Adrenal gland (tissue), 12 donors: ENCODE results near the gene MAN1A2. TPM values are rescaled to one million over a fixed set of nuclear protein-coding genes. Genes with fewer than 3 reads are reported as not detected.

Source experiments
- DNase-seq, 7 donors: peaks; one replicate each; pipeline ENCODE4 v3.0.0-alpha.2; 2019 to 2020
- H3K27ac ChIP-seq, 5 donors: fragments of 200-600 bp; sonication (generic) in 4 of 5; 1 replicate in 3 of 5; 2 replicates in 2 of 5; pipeline versions ENCODE4 v1.5.1 to v1.8.0; 2016 to 2020; ENCODE audit warnings: mild to moderate bottlenecking in 1 of 5
- H3K27me3 ChIP-seq: fragments of 200-600 bp; 2 replicates; pipeline ENCODE4 v1.8.0; 2021
- H3K36me3 ChIP-seq, 2 donors: fragments of 200-600 bp; replicated peaks in 1 of 2; 1 replicate in 1 of 2; 2 replicates in 1 of 2; pipeline versions ENCODE4 v1.5.1 to v1.8.0; 2018 to 2022
- H3K4me1 ChIP-seq, 2 donors: fragments of 200-600 bp; replicated peaks in 1 of 2; 1 replicate in 1 of 2; 2 replicates in 1 of 2; pipeline versions ENCODE4 v1.5.1 to v1.8.0; 2018 to 2021
- H3K4me3 ChIP-seq, 4 donors: fragments of 200-600 bp; sonication (generic) in 3 of 4; one replicate each; pipeline ENCODE4 v1.5.1; 2016 to 2018
- H3K9me3 ChIP-seq, 3 donors: fragments of 200-600 bp; sonication (generic) in 1 of 3; replicated peaks in 1 of 3; 1 replicate in 2 of 3; 2 replicates in 1 of 3; pipeline versions ENCODE4 v1.5.1 to v1.8.0; 2016 to 2021
- POLR2A ChIP-seq, 2 donors: fragments of 450-650 bp; IDR thresholded peaks; one replicate each; pipeline ENCODE4 v1.6.1; 2017; ENCODE audit warnings: antibody characterized with exemption in 2 of 2, mild to moderate bottlenecking in 2 of 2, moderate library complexity in 1 of 2
- WGBS, 4 donors: extraction: QIAGEN DNeasy Blood & Tissue Kit in 2 of 4; methylation state at CpG; one replicate each; pipeline versions ENCODE4 v1.1.5 to v1.1.7; 2013 to 2017; 5-methylcytosine and 5-hydroxymethylcytosine counted together
- intact Hi-C, 2 donors: fragments of 100-400 bp; cut with DNase I; formaldehyde crosslinking; loops; one replicate each; pipeline versions ENCODE4 v1.14.1 to v1.15.0; 2022 to 2023
- polyA plus RNA-seq, 3 donors: library from polyadenylated mRNA; stranded (reverse); fragments of 200-250 nt in 2 of 3; fragments of 350-450 nt in 1 of 3; fragmentation: Illumina TruSeq in 1 of 3; extraction: RNeasy Lipid Tissue Mini Kit (QIAGEN cat#74804) in 1 of 3; gene quantifications; one replicate each; pipeline ENCODE4 v1.2.3, GENCODE V29; 2013 to 2014
- total RNA-seq, 9 donors: library from RNA; depleted of rRNA in 4 of 9; stranded (reverse); fragments of >200 nt in 4 of 9; fragments of 120-200 nt in 1 of 9; fragmentation: NEBNext Ultra II Directional in 1 of 9; extraction: Animal tissue kit (Norgen Biotek cat#: 25700) in 1 of 9; gene quantifications; one replicate each; pipeline versions ENCODE4 v1.1.0 to v1.2.4, GENCODE V29; 2013 to 2023
- TF ChIP-seq, protein P1 (sequence below), 6 experiments: fragments of 450-650 bp in 4 of 6; fragments of 200-600 bp in 2 of 6; sonication (generic) in 1 of 6; IDR thresholded peaks; 1 replicate in 5 of 6; 2 replicates in 1 of 6; pipeline versions ENCODE4 v1.5.1 to v1.8.0; 2016 to 2021; ENCODE audit warnings: antibody characterized with exemption in 6 of 6, mild to moderate bottlenecking in 2 of 6, moderate library complexity in 1 of 6
- donor health status: healthy with polysubstance abuse.
- donor health status: Bipolar disorder and iron deficiency.
- donor health status: DM: yes; HTN: yes; CAD: no.
- donor health status: DM: no; HTN: no; CAD: no.
- donor health status: DM: no; HTN: no; CAD: no.
- donor health status: DM: yes; HTN: yes; CAD: no.

Gene MAN1A2
- total and polyA plus RNA-seq, 12 donors = 4.4 to 45.2 (median 34.1) TPM

DNA sequence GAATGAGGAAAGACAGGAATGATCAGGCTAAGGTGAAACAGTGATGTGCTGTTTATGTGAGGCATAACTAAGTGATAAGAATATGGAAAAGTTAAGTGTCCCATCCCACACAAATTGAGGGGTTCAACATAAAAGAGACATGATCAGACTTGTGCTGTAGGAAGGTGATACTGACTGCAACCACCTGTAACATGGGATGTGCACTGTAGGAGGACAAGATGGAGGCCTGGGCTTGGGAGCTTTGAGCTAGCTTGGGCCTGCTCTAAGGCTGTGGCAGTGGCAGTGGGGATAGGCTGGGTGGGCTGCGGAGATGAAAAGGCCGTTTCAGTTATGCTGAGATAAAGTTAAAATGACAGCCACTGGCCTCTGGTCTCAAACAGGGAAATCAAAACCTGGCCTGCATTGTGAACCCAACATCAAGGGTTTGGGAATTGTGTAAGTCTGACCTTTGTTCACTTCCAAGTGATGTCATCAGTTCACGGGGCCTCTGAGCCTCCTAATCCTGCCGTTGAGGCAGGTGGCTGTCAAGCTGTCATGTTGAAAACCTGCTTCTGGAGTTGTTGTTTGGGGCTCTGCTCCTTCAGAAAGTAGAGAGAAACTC, 177.4 kb downstream of the MAN1A2 start:
- 56 to 75% (median 67%) methylated on average over 4 of the region's 4 CpGs for WGBS, 4 donors
- H3K27me3 ChIP-seq = no peaks in the 10 kb centered on the region
- intact Hi-C loops = no loop called here
- no peaks in the 10 kb centered on the region for H3K36me3 ChIP-seq
- H3K4me3 ChIP-seq = no peak overlapping the region
- DNase-seq = no peak
- TF ChIP-seq, protein P1, sequence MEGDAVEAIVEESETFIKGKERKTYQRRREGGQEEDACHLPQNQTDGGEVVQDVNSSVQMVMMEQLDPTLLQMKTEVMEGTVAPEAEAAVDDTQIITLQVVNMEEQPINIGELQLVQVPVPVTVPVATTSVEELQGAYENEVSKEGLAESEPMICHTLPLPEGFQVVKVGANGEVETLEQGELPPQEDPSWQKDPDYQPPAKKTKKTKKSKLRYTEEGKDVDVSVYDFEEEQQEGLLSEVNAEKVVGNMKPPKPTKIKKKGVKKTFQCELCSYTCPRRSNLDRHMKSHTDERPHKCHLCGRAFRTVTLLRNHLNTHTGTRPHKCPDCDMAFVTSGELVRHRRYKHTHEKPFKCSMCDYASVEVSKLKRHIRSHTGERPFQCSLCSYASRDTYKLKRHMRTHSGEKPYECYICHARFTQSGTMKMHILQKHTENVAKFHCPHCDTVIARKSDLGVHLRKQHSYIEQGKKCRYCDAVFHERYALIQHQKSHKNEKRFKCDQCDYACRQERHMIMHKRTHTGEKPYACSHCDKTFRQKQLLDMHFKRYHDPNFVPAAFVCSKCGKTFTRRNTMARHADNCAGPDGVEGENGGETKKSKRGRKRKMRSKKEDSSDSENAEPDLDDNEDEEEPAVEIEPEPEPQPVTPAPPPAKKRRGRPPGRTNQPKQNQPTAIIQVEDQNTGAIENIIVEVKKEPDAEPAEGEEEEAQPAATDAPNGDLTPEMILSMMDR (IDR thresholded peaks at IDR 0.05) = no peak
- no peak for TF ChIP-seq POLR2A (IDR thresholded peaks at IDR 0.05)
- H3K9me3 ChIP-seq = no peaks in the 10 kb centered on the region
- H3K4me1 ChIP-seq = no peaks in the 10 kb centered on the region
- no peak overlapping the region for H3K27ac ChIP-seq

GRCh38 chr1:117546467-117546866, 179.2 kb downstream of the MAN1A2 start:
- Histone ChIP-seq H3K4me1 (no peaks in the 10 kb centered on the region), H3K27me3 (no peaks in the 10 kb centered on the region), H3K27ac (no peak overlapping the region), H3K36me3 (no peaks in the 10 kb centered on the region), H3K4me3 (no peak overlapping the region), H3K9me3 (no peaks in the 10 kb centered on the region)
- no peak for DNase-seq
- WGBS, 4 donors = 87 to 97% (median 93%) methylated on average over 2 of the region's 2 CpGs
- intact Hi-C loops = no loop called here
- TF ChIP-seq, protein P1 (IDR thresholded peaks at IDR 0.05) = no peak
- no peak for TF ChIP-seq POLR2A (IDR thresholded peaks at IDR 0.05)

DNA sequence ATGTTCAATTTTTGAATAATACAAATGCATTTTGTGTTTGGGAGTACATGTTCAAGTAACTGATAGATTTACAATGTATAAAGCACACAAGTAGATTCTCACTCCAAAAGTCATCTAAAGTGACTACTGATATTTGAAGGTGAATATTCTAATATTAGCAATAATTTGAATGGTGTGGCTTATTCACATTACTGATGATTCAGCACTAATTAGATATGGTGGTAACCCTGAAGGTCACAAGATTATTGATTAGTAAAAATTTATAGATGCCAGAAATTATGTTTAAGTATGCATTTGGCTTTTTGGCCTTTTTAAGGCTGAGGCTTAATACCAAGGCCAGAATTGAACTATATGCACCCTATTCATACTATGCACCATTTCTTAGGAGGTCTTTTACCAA, 186.2 kb downstream of the MAN1A2 start:
- no peaks in the 10 kb centered on the region for H3K36me3 ChIP-seq
- intact Hi-C loops = no loop called here
- H3K4me1 ChIP-seq = no peaks in the 10 kb centered on the region
- H3K9me3 ChIP-seq = no peaks in the 10 kb centered on the region
- DNase-seq = no peak
- H3K27me3 ChIP-seq = no peaks in the 10 kb centered on the region
- no peak overlapping the region for H3K27ac ChIP-seq
- H3K4me3 ChIP-seq = no peak overlapping the region
- TF ChIP-seq POLR2A (IDR thresholded peaks at IDR 0.05) = no peak
- TF ChIP-seq, protein P1 (IDR thresholded peaks at IDR 0.05) = no peak

DNA sequence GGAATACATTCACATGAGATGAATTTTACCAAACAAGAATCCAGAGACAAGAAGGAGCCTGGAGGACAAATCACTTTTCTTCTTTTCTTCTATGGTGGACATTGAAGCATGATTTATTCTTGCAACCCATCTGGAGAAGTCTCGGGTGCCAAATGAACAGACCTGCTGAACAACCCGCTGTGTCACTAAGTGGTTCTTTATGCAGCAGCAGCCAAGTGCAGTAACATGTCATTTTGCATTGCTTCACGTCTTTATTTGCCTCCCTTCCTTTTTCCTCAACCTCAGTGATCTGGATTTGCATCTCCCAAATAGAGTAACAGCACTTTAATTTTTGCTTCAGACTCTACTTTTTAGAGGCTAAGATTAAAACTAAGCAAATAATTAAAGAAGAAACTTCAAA, 188.6 kb downstream of the MAN1A2 start:
- intact Hi-C loops = no loop called here
- WGBS, 4 donors = 71 to 79% (median 75%) methylated on average over 3 of the region's 3 CpGs
- TF ChIP-seq, protein P1 (IDR thresholded peaks at IDR 0.05) = no peak
- no peak for TF ChIP-seq POLR2A (IDR thresholded peaks at IDR 0.05)

More for the DNA sequence above, 188.6 kb downstream of the MAN1A2 start:
- H3K9me3 ChIP-seq = no peaks in the 10 kb centered on the region
- no peaks in the 10 kb centered on the region for H3K36me3 ChIP-seq
- DNase-seq = no peak
- no peaks in the 10 kb centered on the region for H3K4me1 ChIP-seq
- no peak overlapping the region for H3K4me3 ChIP-seq
- no peak overlapping the region for H3K27ac ChIP-seq
- no peaks in the 10 kb centered on the region for H3K27me3 ChIP-seq
